Purkinje cell (primary cell): ENCODE data around the gene RNF17. TPM values are rescaled to one million over a fixed set of nuclear protein-coding genes. Genes with fewer than 3 reads are reported as not detected.

ENCODE experiments used
- polyA plus RNA-seq: library from polyadenylated mRNA; unstranded; fragments of >200 nt; fragmentation: Nextera tagmentation; gene quantifications from 2 replicates; pipeline ENCODE4 v1.2.1, GENCODE V29; 2014

Gene RNF17, protein sequence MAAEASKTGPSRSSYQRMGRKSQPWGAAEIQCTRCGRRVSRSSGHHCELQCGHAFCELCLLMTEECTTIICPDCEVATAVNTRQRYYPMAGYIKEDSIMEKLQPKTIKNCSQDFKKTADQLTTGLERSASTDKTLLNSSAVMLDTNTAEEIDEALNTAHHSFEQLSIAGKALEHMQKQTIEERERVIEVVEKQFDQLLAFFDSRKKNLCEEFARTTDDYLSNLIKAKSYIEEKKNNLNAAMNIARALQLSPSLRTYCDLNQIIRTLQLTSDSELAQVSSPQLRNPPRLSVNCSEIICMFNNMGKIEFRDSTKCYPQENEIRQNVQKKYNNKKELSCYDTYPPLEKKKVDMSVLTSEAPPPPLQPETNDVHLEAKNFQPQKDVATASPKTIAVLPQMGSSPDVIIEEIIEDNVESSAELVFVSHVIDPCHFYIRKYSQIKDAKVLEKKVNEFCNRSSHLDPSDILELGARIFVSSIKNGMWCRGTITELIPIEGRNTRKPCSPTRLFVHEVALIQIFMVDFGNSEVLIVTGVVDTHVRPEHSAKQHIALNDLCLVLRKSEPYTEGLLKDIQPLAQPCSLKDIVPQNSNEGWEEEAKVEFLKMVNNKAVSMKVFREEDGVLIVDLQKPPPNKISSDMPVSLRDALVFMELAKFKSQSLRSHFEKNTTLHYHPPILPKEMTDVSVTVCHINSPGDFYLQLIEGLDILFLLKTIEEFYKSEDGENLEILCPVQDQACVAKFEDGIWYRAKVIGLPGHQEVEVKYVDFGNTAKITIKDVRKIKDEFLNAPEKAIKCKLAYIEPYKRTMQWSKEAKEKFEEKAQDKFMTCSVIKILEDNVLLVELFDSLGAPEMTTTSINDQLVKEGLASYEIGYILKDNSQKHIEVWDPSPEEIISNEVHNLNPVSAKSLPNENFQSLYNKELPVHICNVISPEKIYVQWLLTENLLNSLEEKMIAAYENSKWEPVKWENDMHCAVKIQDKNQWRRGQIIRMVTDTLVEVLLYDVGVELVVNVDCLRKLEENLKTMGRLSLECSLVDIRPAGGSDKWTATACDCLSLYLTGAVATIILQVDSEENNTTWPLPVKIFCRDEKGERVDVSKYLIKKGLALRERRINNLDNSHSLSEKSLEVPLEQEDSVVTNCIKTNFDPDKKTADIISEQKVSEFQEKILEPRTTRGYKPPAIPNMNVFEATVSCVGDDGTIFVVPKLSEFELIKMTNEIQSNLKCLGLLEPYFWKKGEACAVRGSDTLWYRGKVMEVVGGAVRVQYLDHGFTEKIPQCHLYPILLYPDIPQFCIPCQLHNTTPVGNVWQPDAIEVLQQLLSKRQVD (N-terminal part only)
- not detected in 2 replicates for polyA plus RNA-seq

DNA sequence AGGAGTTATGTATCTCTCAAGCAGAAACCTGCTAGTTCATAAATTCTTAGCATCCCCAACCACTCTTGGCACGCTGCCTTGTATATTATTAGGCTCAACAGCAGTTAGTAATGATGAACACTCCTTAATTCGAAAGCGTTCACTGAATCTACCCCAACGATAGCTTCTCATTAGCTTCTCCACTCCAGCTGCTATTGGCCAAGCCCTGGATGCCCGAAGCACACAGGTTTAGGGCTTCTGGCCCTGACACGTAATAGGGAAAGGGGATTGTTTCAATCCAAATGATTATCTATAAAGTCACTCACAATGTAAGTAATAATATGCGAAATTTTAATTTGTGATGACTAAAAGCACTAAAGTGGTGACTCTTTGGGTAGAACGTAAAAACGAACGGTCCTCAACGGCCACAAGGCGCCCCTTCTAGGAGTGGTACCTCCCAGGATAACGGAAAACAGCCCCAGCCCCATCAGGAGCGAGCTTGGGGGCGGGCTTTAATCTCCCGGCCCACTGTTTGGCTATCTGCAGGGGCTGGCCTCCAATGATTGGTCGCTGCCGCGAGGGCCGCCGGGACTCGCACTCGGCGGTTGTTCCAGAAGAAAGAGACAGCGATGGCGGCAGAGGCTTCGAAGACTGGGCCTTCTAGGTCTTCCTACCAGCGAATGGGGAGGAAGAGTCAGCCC is at the start of gene RNF17:
Gene RNF17, plus strand, starts transcription at position 574 of the 680 bp plus-strand sequence. Its CDS starts 35 bp downstream, at position 609.

Other genes starting within 250 kb of the RNF17 start
- gene ATP12A, start 83.8 kb upstream of the RNF17 start, polyA plus RNA-seq = 1.2 and 2.4 TPM in 2 replicates